GM12878 (cell line): ENCODE data around the gene ASTN1. TPM values are rescaled to one million over a fixed set of nuclear protein-coding genes. Genes with fewer than 3 reads are reported as not detected.

Source experiments
- ATAC-seq: fragments of 200-7000 bp; cut with Tn5 transposase; 3 replicates; pipeline ENCODE4 v1.9.1; 2020; ENCODE audit warnings: mild to moderate bottlenecking, moderate library complexity
- BruUV-seq: library from RNA; stranded (reverse); fragments of 400-500 nt; replicated peaks from 2 replicates; lab custom pipeline; 2021; lab: Mats Ljungman, UMichigan
- CTCF ChIA-PET: fragments of 300-600 bp; sonication (Branson Sonifier 250); formaldehyde crosslinking; extraction: SDS; loops from one replicate; lab custom pipeline; 2021; ENCODE audit warnings: inconsistent platforms; lab: Yijun Ruan, JAX
- POLR2A ChIA-PET: fragments of 350-600 bp; formaldehyde crosslinking; extraction: SDS; loops from one replicate; lab custom pipeline; 2021; ENCODE audit warnings: inconsistent platforms; lab: Charles Lee
- RAD21 ChIA-PET: fragments of 300-600 bp; sonication (Branson Sonifier 250); formaldehyde crosslinking; loops from one replicate; lab custom pipeline; 2023; ENCODE audit warnings: antibody characterized with exemption; ENCODE audit not compliant: unreplicated experiment; lab: Charles Lee
- SMC1A ChIA-PET: fragments of 300-600 bp; sonication (Branson Sonifier 250); formaldehyde crosslinking; loops from one replicate; lab custom pipeline; 2023; ENCODE audit not compliant: unreplicated experiment, uncharacterized antibody; lab: Charles Lee
- DNase-seq: peaks from one replicate; pipeline ENCODE4 v3.0.0-alpha.2; 2011; ENCODE audit warnings: low read depth, low spot score
- FAIRE-seq: peaks from 3 replicates; lab custom pipeline; 2011; peaks lifted over from hg19 to GRCh38; lab: Jason Lieb, UNC
- H2AFZ ChIP-seq: 2 replicates; pipeline ENCODE4 v1.6.0; 2011; ENCODE audit warnings: low read depth, low read length, control low read depth; ENCODE audit not compliant: control insufficient read depth
- H3K27ac ChIP-seq: 2 replicates; pipeline ENCODE4 v1.5.1; 2011; ENCODE audit warnings: control low read depth; ENCODE audit not compliant: control insufficient read depth, insufficient read depth
- H3K27me3 ChIP-seq, 2 experiments: replicated peaks in 1 of 2; 2 replicates each; pipeline versions ENCODE4 v1.6.0 to v1.6.1; 2011; ENCODE audit warnings: low read length in 1 of 2; ENCODE audit not compliant: control insufficient read depth in 2 of 2, insufficient read depth in 2 of 2
- H3K36me3 ChIP-seq, 2 experiments: 2 replicates each; pipeline ENCODE4 v1.5.1; 2011; ENCODE audit warnings: low read length in 1 of 2; ENCODE audit not compliant: control insufficient read depth in 2 of 2, insufficient read depth in 2 of 2
- H3K4me1 ChIP-seq: 2 replicates; pipeline ENCODE4 v1.6.1; 2011; ENCODE audit warnings: mild to moderate bottlenecking, low read length, moderate library complexity, mixed read lengths; ENCODE audit not compliant: control insufficient read depth, insufficient read depth
- H3K4me2 ChIP-seq: 2 replicates; pipeline ENCODE4 v1.6.0; 2011; ENCODE audit warnings: control low read depth; ENCODE audit not compliant: control insufficient read depth, insufficient read depth
- H3K4me3 ChIP-seq: fragments of 200-600 bp; sonication (generic); 2 replicates; pipeline ENCODE4 v1.5.1; 2016
- H3K79me2 ChIP-seq: 2 replicates; pipeline ENCODE4 v1.6.0; 2011; ENCODE audit warnings: low read length; ENCODE audit not compliant: control insufficient read depth, insufficient read depth
- H3K9ac ChIP-seq: 2 replicates; pipeline ENCODE4 v1.8.0; 2011; ENCODE audit warnings: low read length, control low read depth, mixed read lengths; ENCODE audit not compliant: control insufficient read depth, insufficient read depth
- H3K9me3 ChIP-seq: replicated peaks from 3 replicates; pipeline ENCODE4 v1.5.1; 2011; ENCODE audit warnings: mild to moderate bottlenecking, low read length; ENCODE audit not compliant: control insufficient read depth, insufficient read depth
- H4K20me1 ChIP-seq: 2 replicates; pipeline ENCODE4 v1.6.0; 2011; ENCODE audit not compliant: control insufficient read depth, insufficient read depth
- CTCF ChIP-seq, 3 experiments: IDR thresholded peaks in 2 of 3; conservative IDR thresholded peaks in 1 of 3; 2 replicates each; pipeline ENCODE4 v1.5.1; 2011; ENCODE audit warnings: low read depth in 3 of 3, low read length in 3 of 3, mild to moderate bottlenecking in 3 of 3, control low read depth in 2 of 3, moderate library complexity in 2 of 3, inconsistent platforms in 1 of 3, mixed read lengths in 1 of 3; ENCODE audit not compliant: control insufficient read depth in 2 of 3, insufficient read depth in 1 of 3; ENCODE audit errors: extremely low read depth in 1 of 3
- SP1 ChIP-seq: IDR thresholded peaks from one replicate; pipeline ENCODE4 v1.6.1; 2011; ENCODE audit warnings: low read depth, low read length
- ZNF384 ChIP-seq: IDR thresholded peaks from 2 replicates; pipeline ENCODE4 v1.6.1; 2012; ENCODE audit warnings: low read depth, mild to moderate bottlenecking, low read length, improper control_type of control experiment, borderline replicate concordance
- WGBS: methylation state at CpG from one replicate; pipeline ENCODE4 v1.1.6; 2016; ENCODE audit warnings: low lambda C conversion rate; ENCODE audit not compliant: insufficient replicate concordance, insufficient coverage; ENCODE audit errors: missing lambda C conversion rate; 5-methylcytosine and 5-hydroxymethylcytosine counted together
- in situ Hi-C: fragments of 300-500 bp; cut with MboI; formaldehyde crosslinking; loops from 9 replicates; pipeline ENCODE4 v1.14.3; 2018; ENCODE audit warnings: mixed read lengths
- intact Hi-C: fragments of 100-400 bp; cut with micrococcal nuclease; formaldehyde crosslinking; loops from one replicate; pipeline ENCODE4 v1.14.2; 2022; ENCODE audit not compliant: unreplicated experiment
- polyA plus RNA-seq, 11 experiments: library from polyadenylated mRNA; depleted of rRNA in 4 of 11; unstranded in 6 of 11; stranded (reverse) in 5 of 11; fragments of >200 nt; fragmentation: Nextera tagmentation in 4 of 11; fragmentation: Illumina TruSeq in 1 of 11; extraction: Ambion mirVana in 4 of 11; extraction: Trizol in 1 of 11; gene quantifications; 1 replicate in 1 of 11; 2 replicates in 10 of 11; pipeline versions ENCODE4 v1.2.1 to v1.2.3, GENCODE V29; 2011 to 2016; ENCODE audit warnings: inconsistent platforms in 2 of 11, missing spikeins in 2 of 11, low read depth in 1 of 11
- total RNA-seq, 4 experiments: library from RNA; depleted of rRNA in 3 of 4; stranded (reverse); fragments of >200 nt in 3 of 4; fragmentation: Illumina TruSeq in 1 of 4; extraction: Trizol in 1 of 4; gene quantifications; 2 replicates each; pipeline versions ENCODE4 v1.2.1 to v1.2.3, GENCODE V29; 2013 to 2021

Gene ASTN1
- total and polyA plus RNA-seq, 10 of the 15 experiments (the other 5 are each of a cell fraction or from before 2014, with no cell fraction given): 0.04 TPM; not detected in 9

- ATAC-seq (no peak), DNase-seq (no peak), FAIRE-seq (no peak)
- Histone ChIP-seq H4K20me1 (no peaks in the 10 kb centered on the region), H3K9me3 (no peaks in the 10 kb centered on the region), H3K4me2 (no peak overlapping the region), H3K79me2 (no peaks in the 10 kb centered on the region), H3K36me3 (no peaks in the 10 kb centered on the region), H3K9ac (no peak overlapping the region), H3K4me3 (no peak overlapping the region), H3K27me3 (peaks cover 0 to 1% of the 10 kb centered on the region in 2 experiments; a peak in 1 of 4 replicates), H3K4me1 (no peaks in the 10 kb centered on the region)
- 17% methylated on average over 7 of the region's 7 CpGs for WGBS
- ChIA-PET RAD21 (no interaction called here), SMC1A (interaction anchor here (0.6 kb wide), 1 partner anchor 94 kb away, joined by 3 read pairs; no protein-coding TSS in a partner anchor)
- intact Hi-C loops: no loop called here
- no TSS peak for BruUV-seq
- in situ Hi-C loops: no loop called here
- no peak for TF ChIP-seq SP1
- TF ChIP-seq, all 136 proteins: peak for 0
- POLR2A ChIA-PET: no interaction called here
- Histone ChIP-seq H2AFZ (no peak overlapping the region), H3K27ac (no peak overlapping the region)
- CTCF ChIA-PET: no interaction called here
Observed at GRCh38 chr1:176854758-176855745, 309.5 kb downstream of the ASTN1 start.

GRCh38 chr1:176854121-176854520 is 310.4 kb downstream of the ASTN1 start:
- Histone ChIP-seq H3K4me3 (no peak overlapping the region), H3K4me1 (no peaks in the 10 kb centered on the region), H3K9me3 (no peaks in the 10 kb centered on the region), H4K20me1 (no peaks in the 10 kb centered on the region), H3K27me3 (peaks cover 0 to 1% of the 10 kb centered on the region in 2 experiments; a peak in 1 of 4 replicates), H3K27ac (no peak overlapping the region), H2AFZ (no peak overlapping the region), H3K4me2 (no peak overlapping the region), H3K9ac (no peak overlapping the region), H3K36me3 (no peaks in the 10 kb centered on the region), H3K79me2 (no peaks in the 10 kb centered on the region)
- SMC1A ChIA-PET: no interaction called here
- RAD21 ChIA-PET: no interaction called here
- intact Hi-C loops (no loop called here), in situ Hi-C loops (no loop called here)
- ATAC-seq (no peak), DNase-seq (no peak), FAIRE-seq (no peak)
- no TSS peak for BruUV-seq
- POLR2A ChIA-PET: no interaction called here
- no peak for TF ChIP-seq CTCF (IDR thresholded peaks at IDR 0.05 in 2 of 3, conservative IDR thresholded peaks at IDR 0.05 in 1 of 3; ENCODE audit: control insufficient read depth in 2 of 3, extremely low read depth in 1 of 3, insufficient read depth in 1 of 3, low read depth in 3 of 3, low read length in 3 of 3)
- no peak for TF ChIP-seq ZNF384
- CTCF ChIA-PET: no interaction called here
- 2% methylated on average over 4 of the region's 4 CpGs for WGBS
